Activated CD4-positive, alpha-beta T cell treated with anti-CD3 and anti-CD28 coated beads, Interleukin-2, amount 10 ng/mL, durations not matched to agents 24 days and 14 days (primary cell): ENCODE measurements around the gene PPCDC. TPM values are rescaled to one million over a fixed set of nuclear protein-coding genes. Genes with fewer than 3 reads are reported as not detected.

Source experiments
- DNase-seq: peaks from one replicate; pipeline ENCODE4 v3.0.0; 2022
- H3K27ac Mint-ChIP-seq: one replicate; pipeline ENCODE4 v1.8.0; 2022; ENCODE audit warnings: mild to moderate bottlenecking, mixed read lengths
- H3K27me3 Mint-ChIP-seq: one replicate; pipeline ENCODE4 v1.8.0; 2022; ENCODE audit warnings: mixed read lengths
- H3K36me3 Mint-ChIP-seq: one replicate; pipeline ENCODE4 v1.8.0; 2022; ENCODE audit warnings: low read depth, mild to moderate bottlenecking, mixed read lengths
- H3K4me1 Mint-ChIP-seq: one replicate; pipeline ENCODE4 v1.8.0; 2021; ENCODE audit warnings: mixed read lengths
- H3K4me3 Mint-ChIP-seq: one replicate; pipeline ENCODE4 v1.8.0; 2022; ENCODE audit warnings: mild to moderate bottlenecking, moderate library complexity, mixed read lengths
- H3K9me3 Mint-ChIP-seq: one replicate; pipeline ENCODE4 v1.8.0; 2021; ENCODE audit warnings: mixed read lengths
- intact Hi-C: fragments of 100-400 bp; cut with micrococcal nuclease; formaldehyde crosslinking; loops from one replicate; pipeline ENCODE4 v1.15.1; 2023
- total RNA-seq: library from RNA; stranded (reverse); gene quantifications from 2 replicates; pipeline ENCODE4 v1.2.3, GENCODE V29; 2022

The PPCDC gene
- total RNA-seq, 1 donor from 2014 or later, result 21.4 TPM

GRCh38 chr15:75042730-75043508, 19.5 kb downstream of the PPCDC start:
- H3K27me3 Mint-ChIP-seq, result no peaks in the 10 kb centered on the region
- peak overlapping the region; percentile 81 for H3K27ac Mint-ChIP-seq
- intact Hi-C loops, result loop anchor here (1.0 to 5.0 kb wide), 3 partner anchors 65 to 161 kb away; no protein-coding TSS in a partner anchor

GRCh38 chr15:75043509-75044257, 20.3 kb downstream of the PPCDC start:
- Mint-ChIP-seq H3K36me3 (peaks cover 18% of the 10 kb centered on the region), H3K4me3 (peak overlapping the region; percentile 52), H3K27me3 (no peaks in the 10 kb centered on the region), H3K4me1 (peaks cover 60% of the 10 kb centered on the region), H3K27ac (peak overlapping the region; percentile 81), H3K9me3 (no peaks in the 10 kb centered on the region)
- DNase-seq, result no peak
- intact Hi-C loops, result loop anchor here (1.0 to 5.0 kb wide), 3 partner anchors 65 to 161 kb away; no protein-coding TSS in a partner anchor

More at GRCh38 chr15:75042730-75043508, 19.5 kb downstream of the PPCDC start:
- DNase-seq, result peak; percentile 92
- Mint-ChIP-seq H3K4me1 (peaks cover 64% of the 10 kb centered on the region), H3K4me3 (peak overlapping the region; percentile 52), H3K9me3 (no peaks in the 10 kb centered on the region), H3K36me3 (peaks cover 14% of the 10 kb centered on the region)

- DNase-seq, result no peak
- H3K4me3 Mint-ChIP-seq, result peak overlapping the region; percentile 52
- H3K27me3 Mint-ChIP-seq, result no peaks in the 10 kb centered on the region
- H3K9me3 Mint-ChIP-seq, result no peaks in the 10 kb centered on the region
- H3K36me3 Mint-ChIP-seq, result peaks cover 23% of the 10 kb centered on the region
- intact Hi-C loops, result loop anchor here (5.0 kb wide), 1 partner anchor 88 kb away; no protein-coding TSS in a partner anchor
- peak overlapping the region; percentile 68 for H3K27ac Mint-ChIP-seq
- H3K4me1 Mint-ChIP-seq, result peaks cover 56% of the 10 kb centered on the region
Measured at GRCh38 chr15:75044258-75044878, 21.0 kb downstream of the PPCDC start.

GRCh38 chr15:75045332-75046015, 22.1 kb downstream of the PPCDC start:
- DNase-seq, result peak; percentile 72
- Mint-ChIP-seq H3K4me1 (peaks cover 53% of the 10 kb centered on the region), H3K9me3 (no peaks in the 10 kb centered on the region), H3K27ac (peak overlapping the region; percentile 66), H3K4me3 (peak overlapping the region; percentile 52), H3K36me3 (peaks cover 23% of the 10 kb centered on the region), H3K27me3 (no peaks in the 10 kb centered on the region)
- intact Hi-C loops, result loop anchor here (1.0 kb wide), 1 partner anchor 22 kb away; no protein-coding TSS in a partner anchor

- intact Hi-C loops, result no loop called here
- H3K4me1 Mint-ChIP-seq, result peaks cover 41% of the 10 kb centered on the region
- H3K36me3 Mint-ChIP-seq, result peaks cover 20% of the 10 kb centered on the region
- DNase-seq, result no peak
- no peaks in the 10 kb centered on the region for H3K27me3 Mint-ChIP-seq
- H3K9me3 Mint-ChIP-seq, result no peaks in the 10 kb centered on the region
- H3K27ac Mint-ChIP-seq, result no peak overlapping the region
- H3K4me3 Mint-ChIP-seq, result no peak overlapping the region
Measured at GRCh38 chr15:75048394-75048793, 25.0 kb downstream of the PPCDC start.

GRCh38 chr15:75049392-75049791, 26.0 kb downstream of the PPCDC start:
- no peaks in the 10 kb centered on the region for H3K9me3 Mint-ChIP-seq
- DNase-seq, result no peak
- H3K27ac Mint-ChIP-seq, result no peak overlapping the region
- intact Hi-C loops, result no loop called here
- peaks cover 18% of the 10 kb centered on the region for H3K36me3 Mint-ChIP-seq
- peaks cover 39% of the 10 kb centered on the region for H3K4me1 Mint-ChIP-seq
- no peaks in the 10 kb centered on the region for H3K27me3 Mint-ChIP-seq
- H3K4me3 Mint-ChIP-seq, result no peak overlapping the region

- DNase-seq, result no peak
- Mint-ChIP-seq H3K9me3 (no peaks in the 10 kb centered on the region), H3K4me3 (no peak overlapping the region), H3K4me1 (peaks cover 32% of the 10 kb centered on the region), H3K27ac (no peak overlapping the region), H3K36me3 (peaks cover 15% of the 10 kb centered on the region), H3K27me3 (no peaks in the 10 kb centered on the region)
- intact Hi-C loops, result no loop called here
Measured at GRCh38 chr15:75050283-75050682, 26.9 kb downstream of the PPCDC start.

- H3K9me3 Mint-ChIP-seq, result no peaks in the 10 kb centered on the region
- H3K27ac Mint-ChIP-seq, result no peak overlapping the region
- H3K4me1 Mint-ChIP-seq, result peaks cover 30% of the 10 kb centered on the region
- no peak for DNase-seq
- peaks cover 19% of the 10 kb centered on the region for H3K36me3 Mint-ChIP-seq
- intact Hi-C loops, result no loop called here
- H3K4me3 Mint-ChIP-seq, result no peak overlapping the region
- H3K27me3 Mint-ChIP-seq, result no peaks in the 10 kb centered on the region
Measured at GRCh38 chr15:75051191-75051608, 27.8 kb downstream of the PPCDC start.

- peaks cover 28% of the 10 kb centered on the region for H3K4me1 Mint-ChIP-seq
- no peaks in the 10 kb centered on the region for H3K27me3 Mint-ChIP-seq
- DNase-seq, result no peak
- H3K27ac Mint-ChIP-seq, result no peak overlapping the region
- H3K4me3 Mint-ChIP-seq, result no peak overlapping the region
- H3K9me3 Mint-ChIP-seq, result no peaks in the 10 kb centered on the region
- H3K36me3 Mint-ChIP-seq, result peaks cover 22% of the 10 kb centered on the region
- intact Hi-C loops, result no loop called here
Measured at GRCh38 chr15:75051711-75052110, 28.3 kb downstream of the PPCDC start.

- H3K4me1 Mint-ChIP-seq, result peaks cover 21% of the 10 kb centered on the region
- intact Hi-C loops, result no loop called here
- no peak for DNase-seq
- H3K27me3 Mint-ChIP-seq, result no peaks in the 10 kb centered on the region
- H3K9me3 Mint-ChIP-seq, result no peaks in the 10 kb centered on the region
- peaks cover 22% of the 10 kb centered on the region for H3K36me3 Mint-ChIP-seq
- H3K4me3 Mint-ChIP-seq, result no peak overlapping the region
- no peak overlapping the region for H3K27ac Mint-ChIP-seq
Measured at GRCh38 chr15:75052972-75053747, 29.8 kb downstream of the PPCDC start.

- Mint-ChIP-seq H3K9me3 (no peaks in the 10 kb centered on the region), H3K4me1 (peaks cover 25% of the 10 kb centered on the region), H3K27me3 (no peaks in the 10 kb centered on the region), H3K36me3 (peaks cover 16% of the 10 kb centered on the region), H3K4me3 (no peak overlapping the region), H3K27ac (no peak overlapping the region)
- DNase-seq, result no peak
- intact Hi-C loops, result no loop called here
Measured at GRCh38 chr15:75053748-75054125, 30.3 kb downstream of the PPCDC start.

GRCh38 chr15:75054172-75054897, 30.9 kb downstream of the PPCDC start:
- no peak for DNase-seq
- Mint-ChIP-seq H3K4me3 (no peak overlapping the region), H3K4me1 (peaks cover 22% of the 10 kb centered on the region), H3K27me3 (no peaks in the 10 kb centered on the region), H3K36me3 (peaks cover 12% of the 10 kb centered on the region), H3K27ac (no peak overlapping the region), H3K9me3 (no peaks in the 10 kb centered on the region)
- intact Hi-C loops, result no loop called here
